Activated CD4-positive, alpha-beta T cell treated with anti-CD3 and anti-CD28 coated beads, Interleukin-2, Interleukin-4, amounts not matched to agents 100 ng/mL and 50 ng/mL, durations not matched to agents 16 hours and 8 hours (primary cell): ENCODE data around the gene ACTMAP.
A peak's percentile ranks its signal among the peaks of the same experiment; 100 is the strongest.

Experiments
- DNase-seq: peaks from one replicate; pipeline ENCODE4 v3.0.0-alpha.2; 2020; ENCODE audit warnings: low spot score

Gene ACTMAP

GRCh38 chr19:40718774-40719391 lies 31.4 kb downstream of the ACTMAP start:
- DNase-seq: no peak

- DNase-seq: no peak
These were observed 32.1 kb downstream of the ACTMAP start for GRCh38 chr19:40717880-40718773.

- no peak for DNase-seq
These were observed 32.9 kb downstream of the ACTMAP start for GRCh38 chr19:40717325-40717879.

- peak; percentile 99 for DNase-seq
These were observed 33.6 kb downstream of the ACTMAP start, which contains the start of the genes COQ8B and ITPKC for GRCh38 chr19:40716482-40717324. Gene COQ8B (minus strand): TSS chr19:40716886. CDS start chr19:40714632, 2,254 bp downstream. Gene ITPKC (plus strand): TSS chr19:40717112. CDS start chr19:40717136, 24 bp downstream.

- DNase-seq: peak; percentile 63
These were observed 34.2 kb downstream of the ACTMAP start for GRCh38 chr19:40716031-40716481.

- DNase-seq: peak; percentile 97
These were observed 35.6 kb downstream of the ACTMAP start for GRCh38 chr19:40714441-40715299.

- DNase-seq: no peak
These were observed 36.3 kb downstream of the ACTMAP start for GRCh38 chr19:40713939-40714338.

- DNase-seq: no peak
These were observed 40.5 kb downstream of the ACTMAP start for GRCh38 chr19:40709817-40710216.

- no peak for DNase-seq
These were observed 42.7 kb downstream of the ACTMAP start for GRCh38 chr19:40707615-40708014.

- DNase-seq: no peak
These were observed 44.2 kb downstream of the ACTMAP start for GRCh38 chr19:40705950-40706619.

GRCh38 chr19:40705362-40705651 lies 45.0 kb downstream of the ACTMAP start:
- no peak for DNase-seq

GRCh38 chr19:40704491-40705361 lies 45.6 kb downstream of the ACTMAP start:
- no peak for DNase-seq

- DNase-seq: no peak
These were observed 47.1 kb downstream of the ACTMAP start for GRCh38 chr19:40703029-40703755.

- DNase-seq: no peak
These were observed 47.8 kb downstream of the ACTMAP start for GRCh38 chr19:40702337-40703012.

- DNase-seq: no peak
These were observed 48.5 kb downstream of the ACTMAP start for GRCh38 chr19:40701758-40702157.

GRCh38 chr19:40700083-40700482 lies 50.2 kb downstream of the ACTMAP start:
- DNase-seq: no peak

GRCh38 chr19:40697007-40697406 lies 53.3 kb downstream of the ACTMAP start:
- no peak for DNase-seq

GRCh38 chr19:40695881-40696280 lies 54.4 kb downstream of the ACTMAP start:
- DNase-seq: no peak
